Natural killer cell (primary cell): ENCODE data around the gene MUSTN1. TPM values are rescaled to one million over a fixed set of nuclear protein-coding genes. Genes with fewer than 3 reads are reported as not detected.

Experiments
- ATAC-seq, 3 donors: fragments of 150-1000 bp in 2 of 3; fragments of 200-7000 bp in 1 of 3; cut with Tn5 transposase; 1 replicate in 1 of 3; 2 replicates in 2 of 3; pipeline ENCODE4 v1.10.0; 2021; ENCODE audit warnings: mild to moderate bottlenecking in 2 of 3, moderate library complexity in 2 of 3
- DNase-seq, 2 donors: peaks; one replicate each; pipeline versions ENCODE4 v3.0.0 to v3.0.0-alpha.2; 2013 to 2021; ENCODE audit warnings: mixed read lengths in 1 of 2
- H3K27ac ChIP-seq: one replicate; pipeline ENCODE4 v1.5.1; 2013; ENCODE audit warnings: mild to moderate bottlenecking, low read length
- H3K27me3 ChIP-seq: one replicate; pipeline ENCODE4 v1.6.1; 2013; ENCODE audit warnings: low read length; ENCODE audit not compliant: control insufficient read depth, insufficient read depth
- H3K36me3 ChIP-seq: one replicate; pipeline ENCODE4 v1.6.1; 2013; ENCODE audit warnings: low read length; ENCODE audit not compliant: control insufficient read depth, insufficient read depth
- H3K4me1 ChIP-seq: one replicate; pipeline ENCODE4 v1.6.1; 2013; ENCODE audit warnings: low read length; ENCODE audit not compliant: control insufficient read depth, insufficient read depth
- H3K4me3 ChIP-seq: one replicate; pipeline ENCODE4 v1.5.1; 2013; ENCODE audit warnings: low read length
- H3K9me3 ChIP-seq: one replicate; pipeline ENCODE4 v1.6.1; 2013; ENCODE audit warnings: low read length; ENCODE audit not compliant: control insufficient read depth, insufficient read depth
- H3K27ac Mint-ChIP-seq, 2 donors: one replicate each; pipeline ENCODE4 v1.8.0; 2022; ENCODE audit warnings: mild to moderate bottlenecking in 2 of 2, mixed read lengths in 2 of 2, moderate library complexity in 1 of 2
- H3K27me3 Mint-ChIP-seq, 2 donors: one replicate each; pipeline ENCODE4 v1.8.0; 2022; ENCODE audit warnings: low read depth in 2 of 2, mixed read lengths in 2 of 2
- H3K36me3 Mint-ChIP-seq: one replicate; pipeline ENCODE4 v1.8.0; 2022; ENCODE audit warnings: mixed read lengths
- H3K4me1 Mint-ChIP-seq, 2 donors: one replicate each; pipeline ENCODE4 v1.8.0; 2022; ENCODE audit warnings: mixed read lengths in 2 of 2
- H3K4me3 Mint-ChIP-seq: one replicate; pipeline ENCODE4 v1.8.0; 2022; ENCODE audit warnings: mild to moderate bottlenecking, moderate library complexity, mixed read lengths
- H3K9me3 Mint-ChIP-seq, 2 donors: one replicate each; pipeline ENCODE4 v1.8.0; 2022; ENCODE audit warnings: mixed read lengths in 2 of 2
- WGBS: methylation state at CpG from one replicate; pipeline ENCODE4 v1.1.7; 2013; ENCODE audit warnings: missing lambda C conversion rate; ENCODE audit not compliant: insufficient coverage; 5-methylcytosine and 5-hydroxymethylcytosine counted together
- intact Hi-C: fragments of 100-400 bp; cut with micrococcal nuclease; formaldehyde crosslinking; loops from one replicate; pipeline ENCODE4 v1.14.2; 2022
- total RNA-seq, 4 donors: library from RNA; stranded (reverse); fragments of 120-200 nt in 1 of 4; gene quantifications; one replicate each; pipeline versions ENCODE4 v1.2.3 to v1.2.4, GENCODE V29; 2013 to 2022
- TF ChIP-seq, protein P1 (sequence below): fragments of 200-600 bp; IDR thresholded peaks from one replicate; pipeline ENCODE4 v1.8.0; 2022; ENCODE audit warnings: antibody characterized with exemption

MUSTN1 gene
- total RNA-seq, 3 donors from 2014 or later (not counting 1 experiment from before 2014, with no cell fraction given): 5.3 to 7.7 (median 6.8) TPM

- Histone ChIP-seq H3K36me3 (peaks cover 8% of the 10 kb centered on the region), H3K27me3 (no peaks in the 10 kb centered on the region), H3K9me3 (no peaks in the 10 kb centered on the region), H3K4me1 (no peaks in the 10 kb centered on the region), H3K27ac (no peak overlapping the region), H3K4me3 (no peak overlapping the region)
- intact Hi-C loops: no loop called here
- no peaks in the 10 kb centered on the region for H3K9me3 Mint-ChIP-seq
- no peaks in the 10 kb centered on the region for H3K36me3 Mint-ChIP-seq
- H3K27ac Mint-ChIP-seq: no peak overlapping the region
- 100% methylated on average over 3 of the region's 3 CpGs for WGBS
- no peak for DNase-seq
- peaks cover 11 to 13% of the 10 kb centered on the region in 2 donors for H3K4me1 Mint-ChIP-seq
- no peak for ATAC-seq
- TF ChIP-seq, protein P1, sequence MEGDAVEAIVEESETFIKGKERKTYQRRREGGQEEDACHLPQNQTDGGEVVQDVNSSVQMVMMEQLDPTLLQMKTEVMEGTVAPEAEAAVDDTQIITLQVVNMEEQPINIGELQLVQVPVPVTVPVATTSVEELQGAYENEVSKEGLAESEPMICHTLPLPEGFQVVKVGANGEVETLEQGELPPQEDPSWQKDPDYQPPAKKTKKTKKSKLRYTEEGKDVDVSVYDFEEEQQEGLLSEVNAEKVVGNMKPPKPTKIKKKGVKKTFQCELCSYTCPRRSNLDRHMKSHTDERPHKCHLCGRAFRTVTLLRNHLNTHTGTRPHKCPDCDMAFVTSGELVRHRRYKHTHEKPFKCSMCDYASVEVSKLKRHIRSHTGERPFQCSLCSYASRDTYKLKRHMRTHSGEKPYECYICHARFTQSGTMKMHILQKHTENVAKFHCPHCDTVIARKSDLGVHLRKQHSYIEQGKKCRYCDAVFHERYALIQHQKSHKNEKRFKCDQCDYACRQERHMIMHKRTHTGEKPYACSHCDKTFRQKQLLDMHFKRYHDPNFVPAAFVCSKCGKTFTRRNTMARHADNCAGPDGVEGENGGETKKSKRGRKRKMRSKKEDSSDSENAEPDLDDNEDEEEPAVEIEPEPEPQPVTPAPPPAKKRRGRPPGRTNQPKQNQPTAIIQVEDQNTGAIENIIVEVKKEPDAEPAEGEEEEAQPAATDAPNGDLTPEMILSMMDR: no peak
- no peaks in the 10 kb centered on the region for H3K27me3 Mint-ChIP-seq
- H3K4me3 Mint-ChIP-seq: no peak overlapping the region
Observed at GRCh38 chr3:52857133-52857532, 22.3 kb upstream of the MUSTN1 start.

DNA sequence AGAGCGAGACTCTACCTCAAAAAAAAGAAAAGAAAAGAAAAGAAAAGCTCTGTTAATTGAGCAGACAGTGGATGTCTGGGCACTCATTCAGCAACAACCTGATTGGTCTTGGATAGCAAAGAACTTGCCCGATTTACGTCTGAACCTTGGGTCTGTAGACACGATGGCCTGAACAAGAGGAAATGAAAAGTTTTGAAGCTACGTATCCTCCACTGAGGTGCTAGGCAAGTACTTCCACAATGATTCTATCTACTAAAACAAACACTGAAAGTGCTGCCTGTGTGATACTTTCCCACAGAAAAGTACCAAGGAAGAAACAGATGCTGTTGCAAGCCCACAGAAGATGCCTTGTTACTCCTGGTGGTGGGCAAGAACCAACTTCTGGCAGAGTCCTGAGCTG lies 21.8 kb upstream of the MUSTN1 start:
- Mint-ChIP-seq H3K4me3 (no peak overlapping the region), H3K36me3 (no peaks in the 10 kb centered on the region), H3K27me3 (no peaks in the 10 kb centered on the region), H3K27ac (no peak overlapping the region), H3K9me3 (no peaks in the 10 kb centered on the region), H3K4me1 (peaks cover 6 to 8% of the 10 kb centered on the region in 2 donors)
- H3K9me3 ChIP-seq: no peaks in the 10 kb centered on the region
- 89% methylated on average over 5 of the region's 5 CpGs for WGBS
- no peak for ATAC-seq
- TF ChIP-seq, protein P1: no peak
- intact Hi-C loops: no loop called here
- no peaks in the 10 kb centered on the region for H3K4me1 ChIP-seq
- peaks cover 13% of the 10 kb centered on the region for H3K36me3 ChIP-seq
- H3K4me3 ChIP-seq: no peak overlapping the region
- H3K27me3 ChIP-seq: no peaks in the 10 kb centered on the region
- H3K27ac ChIP-seq: no peak overlapping the region
- no peak for DNase-seq

- no peak for ATAC-seq
- Histone ChIP-seq H3K27ac (no peak overlapping the region), H3K4me1 (no peaks in the 10 kb centered on the region), H3K36me3 (peaks cover 26% of the 10 kb centered on the region), H3K4me3 (no peak overlapping the region), H3K9me3 (no peaks in the 10 kb centered on the region), H3K27me3 (no peaks in the 10 kb centered on the region)
- Mint-ChIP-seq H3K9me3 (no peaks in the 10 kb centered on the region), H3K36me3 (no peaks in the 10 kb centered on the region), H3K4me1 (no peaks in the 10 kb centered on the region), H3K27ac (no peak overlapping the region), H3K4me3 (no peak overlapping the region), H3K27me3 (no peaks in the 10 kb centered on the region)
- no peak for DNase-seq
- TF ChIP-seq, protein P1: no peak
- intact Hi-C loops: no loop called here
- WGBS: 100% methylated on average over 2 of the region's 2 CpGs
Observed at GRCh38 chr3:52854013-52854412, 19.2 kb upstream of the MUSTN1 start.

- Histone ChIP-seq H3K9me3 (no peaks in the 10 kb centered on the region), H3K4me1 (no peaks in the 10 kb centered on the region), H3K36me3 (peaks cover 41% of the 10 kb centered on the region), H3K4me3 (no peak overlapping the region), H3K27ac (no peak overlapping the region), H3K27me3 (no peaks in the 10 kb centered on the region)
- Mint-ChIP-seq H3K36me3 (peaks cover 5% of the 10 kb centered on the region), H3K27ac (no peak overlapping the region), H3K4me3 (no peak overlapping the region), H3K27me3 (no peaks in the 10 kb centered on the region), H3K9me3 (no peaks in the 10 kb centered on the region), H3K4me1 (no peaks in the 10 kb centered on the region)
- WGBS: 93% methylated on average over 2 of the region's 2 CpGs
- no peak for ATAC-seq
- intact Hi-C loops: no loop called here
- TF ChIP-seq, protein P1: no peak
- DNase-seq: no peak
Observed at GRCh38 chr3:52852419-52852818, 17.6 kb upstream of the MUSTN1 start.
